GM12873 (cell line): ENCODE data around the gene LAMA5.

ENCODE experiments used
- CTCF ChIP-seq: IDR thresholded peaks from 2 replicates; pipeline ENCODE4 v1.5.1; 2012; ENCODE audit warnings: low read depth, mild to moderate bottlenecking, moderate library complexity, low read length, control low read depth; ENCODE audit not compliant: insufficient read depth; ENCODE audit errors: missing control alignments

The LAMA5 gene

GRCh38 chr20:62376112-62377063 lies 9.3 kb upstream of the LAMA5 start:
- TF ChIP-seq CTCF = no peak

GRCh38 chr20:62374331-62375152 lies 7.4 kb upstream of the LAMA5 start:
- no peak for TF ChIP-seq CTCF

GRCh38 chr20:62372042-62372993 lies 5.2 kb upstream of the LAMA5 start:
- TF ChIP-seq CTCF = no peak

GRCh38 chr20:62371588-62372041 lies 4.5 kb upstream of the LAMA5 start:
- no peak for TF ChIP-seq CTCF

GRCh38 chr20:62370807-62371587 lies 3.9 kb upstream of the LAMA5 start:
- no peak for TF ChIP-seq CTCF

GRCh38 chr20:62370115-62370806 lies 3.1 kb upstream of the LAMA5 start:
- TF ChIP-seq CTCF = no peak
